Neural cell (in vitro differentiated cells): ENCODE measurements around the gene PICALM.

ENCODE experiments used
- CTCF ChIP-seq: fragments of 450-650 bp; IDR thresholded peaks from 2 replicates; pipeline ENCODE4 v1.5.1; 2014; ENCODE audit warnings: antibody characterized with exemption, mild to moderate bottlenecking, moderate library complexity; ENCODE audit not compliant: poor library complexity, severe bottlenecking
- EP300 ChIP-seq: fragments of 450-650 bp; conservative IDR thresholded peaks from 2 replicates; pipeline ENCODE4 v1.6.1; 2014; ENCODE audit warnings: antibody characterized with exemption, mild to moderate bottlenecking, moderate library complexity; ENCODE audit not compliant: poor library complexity, severe bottlenecking
- EZH2 ChIP-seq: fragments of 200-600, 300-800 bp; shearing (Covaris generic), sonication (generic); IDR thresholded peaks from 2 replicates; pipeline ENCODE4 v1.6.1; 2014; ENCODE audit warnings: antibody characterized with exemption, low read length, borderline replicate concordance, mild to moderate bottlenecking; ENCODE audit not compliant: insufficient read depth, poor library complexity, severe bottlenecking
- POLR2AphosphoS5 ChIP-seq: IDR thresholded peaks from 2 replicates; pipeline ENCODE4 v1.6.1; 2012
- RAD21 ChIP-seq: fragments of 450-650 bp; conservative IDR thresholded peaks from 2 replicates; pipeline ENCODE4 v1.6.1; 2014; ENCODE audit warnings: antibody characterized with exemption, mild to moderate bottlenecking, moderate library complexity
- SMC3 ChIP-seq: fragments of 450-650 bp; conservative IDR thresholded peaks from 2 replicates; pipeline ENCODE4 v1.6.1; 2014; ENCODE audit warnings: antibody characterized with exemption, mild to moderate bottlenecking, moderate library complexity; ENCODE audit not compliant: poor library complexity
- TAF1 ChIP-seq: IDR thresholded peaks from 2 replicates; pipeline ENCODE4 v1.6.1; 2012; ENCODE audit warnings: low read depth

- TF ChIP-seq CTCF (no peak), EZH2 (no peak), POLR2AphosphoS5 (no peak), EP300 (no peak), RAD21 (no peak), TAF1 (no peak), SMC3 (no peak)
Measured at GRCh38 chr11:85934596-85935169, 134.2 kb downstream of the PICALM start.
